Activated CD4-positive, alpha-beta T cell treated with anti-CD3 and anti-CD28 coated beads, Interleukin-2, amount 10 ng/mL, durations not matched to agents 24 days and 14 days (primary cell): Measurements from ENCODE around the gene ICA1L. TPM values are rescaled to one million over a fixed set of nuclear protein-coding genes. Genes with fewer than 3 reads are reported as not detected.
"Not testable (repeated sequence)": the region's sequence is repeated elsewhere in the genome, so short reads cannot be mapped to it uniquely, and the experiment has no call there.

Experiments used
- DNase-seq: peaks from one replicate; pipeline ENCODE4 v3.0.0; 2022
- H3K27ac Mint-ChIP-seq: one replicate; pipeline ENCODE4 v1.8.0; 2022; ENCODE audit warnings: mild to moderate bottlenecking, mixed read lengths
- H3K27me3 Mint-ChIP-seq: one replicate; pipeline ENCODE4 v1.8.0; 2022; ENCODE audit warnings: mixed read lengths
- H3K36me3 Mint-ChIP-seq: one replicate; pipeline ENCODE4 v1.8.0; 2022; ENCODE audit warnings: low read depth, mild to moderate bottlenecking, mixed read lengths
- H3K4me1 Mint-ChIP-seq: one replicate; pipeline ENCODE4 v1.8.0; 2021; ENCODE audit warnings: mixed read lengths
- H3K4me3 Mint-ChIP-seq: one replicate; pipeline ENCODE4 v1.8.0; 2022; ENCODE audit warnings: mild to moderate bottlenecking, moderate library complexity, mixed read lengths
- H3K9me3 Mint-ChIP-seq: one replicate; pipeline ENCODE4 v1.8.0; 2021; ENCODE audit warnings: mixed read lengths
- intact Hi-C: fragments of 100-400 bp; cut with micrococcal nuclease; formaldehyde crosslinking; loops from one replicate; pipeline ENCODE4 v1.15.1; 2023
- total RNA-seq: library from RNA; stranded (reverse); gene quantifications from 2 replicates; pipeline ENCODE4 v1.2.3, GENCODE V29; 2022

Gene ICA1L
- 6.6 and 7.8 TPM in 2 replicates for total RNA-seq

GRCh38 chr2:202871300-202872141, at the start of gene ICA1L:
TSS of gene ICA1L (minus strand) at chr2:202871766. CDS start at chr2:202829009, 42,757 bp downstream.
- no peaks in the 10 kb centered on the region for H3K9me3 Mint-ChIP-seq

DNA sequence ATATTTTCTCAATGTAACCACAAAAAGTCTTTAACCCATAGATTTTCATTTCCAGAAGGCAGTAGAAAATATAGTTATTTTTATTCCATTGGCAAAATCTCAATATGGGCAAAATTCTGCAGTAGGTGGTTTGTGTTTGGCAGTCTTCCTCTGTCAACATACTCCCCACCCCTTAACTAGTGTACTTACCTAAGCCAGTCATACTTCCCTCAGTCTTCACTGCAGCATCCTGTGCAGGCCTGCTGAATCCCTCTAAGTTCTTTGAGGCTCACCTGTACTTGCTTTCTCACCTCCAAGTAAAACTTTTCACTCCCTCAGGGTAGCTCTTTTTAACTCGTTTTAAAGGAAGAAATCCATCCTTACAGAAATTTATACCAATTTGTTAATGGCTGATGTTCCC, 47.3 kb upstream of the ICA1L start:
- peaks cover 8% of the 10 kb centered on the region for H3K36me3 Mint-ChIP-seq
- DNase-seq = no peak
- H3K27ac Mint-ChIP-seq = no peak overlapping the region
- no peaks in the 10 kb centered on the region for H3K27me3 Mint-ChIP-seq
- intact Hi-C loops = no loop called here
- H3K4me1 Mint-ChIP-seq = no peaks in the 10 kb centered on the region
- H3K4me3 Mint-ChIP-seq = no peak overlapping the region
- no peaks in the 10 kb centered on the region for H3K9me3 Mint-ChIP-seq

More at GRCh38 chr2:202871300-202872141, at the start of gene ICA1L:
- DNase-seq = peak; percentile 89
- no peaks in the 10 kb centered on the region for H3K27me3 Mint-ChIP-seq
- no peaks in the 10 kb centered on the region for H3K36me3 Mint-ChIP-seq
- H3K4me1 Mint-ChIP-seq = peaks cover 7% of the 10 kb centered on the region
- H3K27ac Mint-ChIP-seq = peak within 1 kb of the TSS; percentile 87
- peak within 1 kb of the TSS; percentile 88 for H3K4me3 Mint-ChIP-seq
- intact Hi-C loops = loop anchor here (1.0 to 2.0 kb wide), 3 partner anchors 40 to 237 kb away; partner anchors contain the start of genes FAM117B, NBEAL1 and WDR12

GRCh38 chr2:202912342-202913201, 41.0 kb upstream of the ICA1L start:
- Mint-ChIP-seq H3K36me3 (peaks cover 14% of the 10 kb centered on the region), H3K27ac (peak overlapping the region; percentile 95), H3K4me3 (peak overlapping the region; percentile 99), H3K4me1 (peaks cover 24% of the 10 kb centered on the region)
- H3K9me3 Mint-ChIP-seq, H3K27me3 Mint-ChIP-seq, intact Hi-C loops: not testable (repeated sequence)
- peak; percentile 79 for DNase-seq

GRCh38 chr2:202911512-202912341, 40.2 kb upstream of the ICA1L start, which contains the start of the genes CARF and WDR12:
TSS of gene CARF (plus strand) at chr2:202912275. CDS start at chr2:202941903, 29,628 bp downstream.
TSS of gene WDR12 (minus strand) at chr2:202911673. CDS start at chr2:202911476, 197 bp downstream.
- Mint-ChIP-seq H3K4me1 (peaks cover 24% of the 10 kb centered on the region), H3K27me3 (no peaks in the 10 kb centered on the region), H3K4me3 (peak within 1 kb of the TSS; percentile 99), H3K27ac (peak within 1 kb of the TSS; percentile 95), H3K36me3 (peaks cover 19% of the 10 kb centered on the region), H3K9me3 (no peaks in the 10 kb centered on the region)
- DNase-seq = peak; percentile 97
- intact Hi-C loops = loop anchor here (1.0 kb wide), 3 partner anchors 40 to 327 kb away; partner anchors contain the start of genes ICA1L and NBEAL1

- H3K27me3 Mint-ChIP-seq = no peaks in the 10 kb centered on the region
- intact Hi-C loops = loop anchor here (1.0 kb wide), 3 partner anchors 40 to 327 kb away; partner anchors contain the start of genes ICA1L and NBEAL1
- H3K4me3 Mint-ChIP-seq = peak overlapping the region; percentile 99
- H3K9me3 Mint-ChIP-seq = no peaks in the 10 kb centered on the region
- peaks cover 22% of the 10 kb centered on the region for H3K36me3 Mint-ChIP-seq
- DNase-seq = no peak
- H3K4me1 Mint-ChIP-seq = peaks cover 24% of the 10 kb centered on the region
- peak overlapping the region; percentile 95 for H3K27ac Mint-ChIP-seq
These were observed 39.6 kb upstream of the ICA1L start for GRCh38 chr2:202911203-202911511.

- Mint-ChIP-seq H3K27ac (peak overlapping the region; percentile 51), H3K9me3 (no peaks in the 10 kb centered on the region), H3K36me3 (peaks cover 26% of the 10 kb centered on the region), H3K4me3 (peak overlapping the region; percentile 99), H3K4me1 (peaks cover 24% of the 10 kb centered on the region), H3K27me3 (no peaks in the 10 kb centered on the region)
- intact Hi-C loops = loop anchor here (1.0 kb wide), 3 partner anchors 39 to 328 kb away; partner anchors contain the start of genes ICA1L and NBEAL1
- DNase-seq = no peak
These were observed 39.1 kb upstream of the ICA1L start for GRCh38 chr2:202910698-202911097.

- H3K9me3 Mint-ChIP-seq, H3K27me3 Mint-ChIP-seq, intact Hi-C loops, DNase-seq: not testable (repeated sequence)
- Mint-ChIP-seq H3K36me3 (peaks cover 30% of the 10 kb centered on the region), H3K27ac (peak overlapping the region; percentile 51), H3K4me3 (peak overlapping the region; percentile 99), H3K4me1 (peaks cover 24% of the 10 kb centered on the region)
These were observed 38.7 kb upstream of the ICA1L start for GRCh38 chr2:202910250-202910649.

GRCh38 chr2:202909394-202910192, 38.0 kb upstream of the ICA1L start:
- intact Hi-C loops = no loop called here
- peak overlapping the region; percentile 25 for H3K27ac Mint-ChIP-seq

DNA sequence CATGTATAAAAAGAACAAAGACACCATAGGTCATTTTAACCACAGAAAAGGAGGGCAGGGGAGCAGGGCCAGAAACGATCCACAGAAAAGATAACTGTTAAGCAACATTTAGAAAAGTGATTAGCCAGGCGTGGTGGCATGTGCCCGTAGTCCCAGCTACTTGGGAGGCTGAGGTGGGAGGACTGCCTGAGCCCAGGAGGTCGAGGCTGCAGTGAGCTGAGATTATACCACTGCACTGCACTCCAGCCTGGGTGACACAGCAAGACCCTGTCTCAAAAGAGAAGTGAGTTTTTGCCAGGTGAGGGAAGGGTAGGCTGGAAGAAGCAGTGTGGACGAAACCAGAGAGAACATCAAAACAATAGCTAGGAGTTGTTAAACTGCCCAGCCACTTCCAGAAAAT, 36.6 kb upstream of the ICA1L start:
- H3K9me3 Mint-ChIP-seq = no peaks in the 10 kb centered on the region
- intact Hi-C loops = no loop called here
- peaks cover 44% of the 10 kb centered on the region for H3K36me3 Mint-ChIP-seq
- peak overlapping the region; percentile 3 for H3K4me3 Mint-ChIP-seq
- H3K27ac Mint-ChIP-seq = no peak overlapping the region
- H3K27me3 Mint-ChIP-seq = no peaks in the 10 kb centered on the region
- peaks cover 29% of the 10 kb centered on the region for H3K4me1 Mint-ChIP-seq
- no peak for DNase-seq

More at GRCh38 chr2:202909394-202910192, 38.0 kb upstream of the ICA1L start:
- H3K4me3 Mint-ChIP-seq = peak overlapping the region; percentile 99
- H3K9me3 Mint-ChIP-seq = no peaks in the 10 kb centered on the region
- H3K36me3 Mint-ChIP-seq = peaks cover 35% of the 10 kb centered on the region
- peaks cover 26% of the 10 kb centered on the region for H3K4me1 Mint-ChIP-seq
- no peak for DNase-seq
- no peaks in the 10 kb centered on the region for H3K27me3 Mint-ChIP-seq

- H3K4me3 Mint-ChIP-seq, intact Hi-C loops, DNase-seq, H3K27me3 Mint-ChIP-seq, H3K27ac Mint-ChIP-seq, H3K9me3 Mint-ChIP-seq: not testable (repeated sequence)
- Mint-ChIP-seq H3K36me3 (peaks cover 54% of the 10 kb centered on the region), H3K4me1 (peaks cover 26% of the 10 kb centered on the region)
These were observed 33.9 kb upstream of the ICA1L start for GRCh38 chr2:202905507-202905906.

GRCh38 chr2:202885190-202885589, 13.6 kb upstream of the ICA1L start:
- peaks cover 42% of the 10 kb centered on the region for H3K36me3 Mint-ChIP-seq
- no peaks in the 10 kb centered on the region for H3K9me3 Mint-ChIP-seq
- intact Hi-C loops = no loop called here
- no peak overlapping the region for H3K27ac Mint-ChIP-seq
- H3K27me3 Mint-ChIP-seq = no peaks in the 10 kb centered on the region
- H3K4me1 Mint-ChIP-seq = peaks cover 4% of the 10 kb centered on the region
- no peak overlapping the region for H3K4me3 Mint-ChIP-seq
- DNase-seq = no peak

DNA sequence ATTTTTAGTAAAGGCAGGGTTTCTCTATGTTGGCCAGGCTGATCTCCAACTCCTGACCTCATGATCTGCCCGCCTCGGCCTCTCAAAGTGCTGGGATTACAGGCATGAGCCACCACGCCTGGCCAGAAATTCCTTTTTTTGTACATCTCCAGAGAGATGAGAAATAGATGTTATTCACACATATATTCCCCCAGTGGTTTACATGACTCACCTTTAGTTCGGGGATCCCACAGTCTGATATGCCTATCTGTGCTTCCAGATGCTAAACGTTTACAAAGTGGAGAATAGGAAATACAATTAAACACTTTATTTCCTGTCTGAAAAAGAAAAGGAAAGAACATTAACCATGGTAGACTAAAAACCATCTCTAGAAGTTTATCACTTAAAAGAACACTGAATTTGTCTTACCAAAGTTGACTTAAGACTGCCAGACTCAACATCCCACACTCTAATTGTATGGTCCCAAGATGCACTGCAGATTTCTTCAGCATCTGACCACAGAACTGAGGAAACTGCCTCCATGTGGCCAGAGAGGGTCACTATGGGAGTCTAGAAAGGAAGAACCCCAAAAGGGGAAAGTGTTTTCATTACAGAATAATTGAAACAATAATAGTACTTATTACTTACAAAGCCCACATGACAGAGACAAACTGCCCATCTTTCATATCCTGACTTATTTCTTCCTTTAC, 12.6 kb upstream of the ICA1L start:
- H3K4me1 Mint-ChIP-seq = peaks cover 4% of the 10 kb centered on the region
- intact Hi-C loops = no loop called here

More for the DNA sequence above, 12.6 kb upstream of the ICA1L start:
- Mint-ChIP-seq H3K27ac (no peak overlapping the region), H3K27me3 (no peaks in the 10 kb centered on the region), H3K4me3 (no peak overlapping the region), H3K36me3 (peaks cover 36% of the 10 kb centered on the region), H3K9me3 (no peaks in the 10 kb centered on the region)
- no peak for DNase-seq
